Muscle layer of colon (tissue), 2 donors: ENCODE results near the gene MEF2C.

Experiments
- H3K27ac ChIP-seq: one replicate; pipeline ENCODE4 v1.7.0; 2013; ENCODE audit warnings: low read depth, mild to moderate bottlenecking, low read length, moderate library complexity
- H3K27me3 ChIP-seq, 2 donors: one replicate each; pipeline ENCODE4 v1.7.0; 2013; ENCODE audit warnings: low read length in 2 of 2, mild to moderate bottlenecking in 2 of 2; ENCODE audit not compliant: insufficient read depth in 2 of 2, control insufficient read depth in 1 of 2
- H3K36me3 ChIP-seq: one replicate; pipeline ENCODE4 v1.7.0; 2013; ENCODE audit warnings: mild to moderate bottlenecking, low read length; ENCODE audit not compliant: insufficient read depth
- H3K4me1 ChIP-seq: one replicate; pipeline ENCODE4 v1.7.0; 2013; ENCODE audit warnings: mild to moderate bottlenecking, low read length; ENCODE audit not compliant: insufficient read depth
- H3K4me3 ChIP-seq, 2 donors: one replicate each; pipeline ENCODE4 v1.7.0; 2013; ENCODE audit warnings: low read length in 2 of 2, low read depth in 1 of 2, mild to moderate bottlenecking in 1 of 2, moderate library complexity in 1 of 2
- H3K9ac ChIP-seq: one replicate; pipeline ENCODE4 v1.7.0; 2013; ENCODE audit warnings: low read length
- H3K9me3 ChIP-seq: one replicate; pipeline ENCODE4 v1.7.0; 2013; ENCODE audit warnings: mild to moderate bottlenecking, low read length
- donor health status: abdominal sarcoma.
- donor health status: Adenocarcinoma of cecum.

MEF2C gene

GRCh38 chr5:88682881-88683361 is 200.1 kb downstream of the MEF2C start:
- H3K4me1 ChIP-seq = peaks cover 4% of the 10 kb centered on the region
- no peaks in the 10 kb centered on the region for H3K36me3 ChIP-seq
- no peaks in the 10 kb centered on the region for H3K9me3 ChIP-seq
- peaks cover 90 to 94% of the 10 kb centered on the region in 2 donors for H3K27me3 ChIP-seq
- H3K4me3 ChIP-seq = no peak overlapping the region
- no peak overlapping the region for H3K27ac ChIP-seq
- H3K9ac ChIP-seq = no peak overlapping the region

- Histone ChIP-seq H3K9ac (no peak overlapping the region), H3K4me3 (no peak overlapping the region), H3K36me3 (no peaks in the 10 kb centered on the region), H3K4me1 (peaks cover 4% of the 10 kb centered on the region), H3K9me3 (no peaks in the 10 kb centered on the region), H3K27ac (no peak overlapping the region), H3K27me3 (peaks cover 90 to 94% of the 10 kb centered on the region in 2 donors)
Measured at GRCh38 chr5:88682131-88682530, 200.9 kb downstream of the MEF2C start.

GRCh38 chr5:88681211-88681803 is 201.7 kb downstream of the MEF2C start:
- peaks cover 4% of the 10 kb centered on the region for H3K4me1 ChIP-seq
- no peaks in the 10 kb centered on the region for H3K36me3 ChIP-seq
- H3K9me3 ChIP-seq = no peaks in the 10 kb centered on the region
- no peak overlapping the region for H3K9ac ChIP-seq
- peaks cover 88 to 94% of the 10 kb centered on the region in 2 donors for H3K27me3 ChIP-seq
- no peak overlapping the region for H3K4me3 ChIP-seq
- H3K27ac ChIP-seq = no peak overlapping the region

- Histone ChIP-seq H3K27ac (no peak overlapping the region), H3K4me1 (peaks cover 8% of the 10 kb centered on the region), H3K9ac (no peak overlapping the region), H3K36me3 (no peaks in the 10 kb centered on the region), H3K4me3 (peak overlapping the region; percentile 2 to 38), H3K9me3 (no peaks in the 10 kb centered on the region), H3K27me3 (peaks cover 86 to 92% of the 10 kb centered on the region in 2 donors)
Measured at GRCh38 chr5:88680253-88681132, 202.5 kb downstream of the MEF2C start.

- Histone ChIP-seq H3K4me1 (peaks cover 17% of the 10 kb centered on the region), H3K4me3 (no peak overlapping the region), H3K9ac (no peak overlapping the region), H3K27ac (no peak overlapping the region), H3K36me3 (no peaks in the 10 kb centered on the region), H3K27me3 (peaks cover 84 to 92% of the 10 kb centered on the region in 2 donors), H3K9me3 (no peaks in the 10 kb centered on the region)
Measured at GRCh38 chr5:88679638-88680037, 203.3 kb downstream of the MEF2C start.

GRCh38 chr5:88678770-88679381 is 204.1 kb downstream of the MEF2C start:
- H3K27ac ChIP-seq = no peak overlapping the region
- no peak overlapping the region for H3K4me3 ChIP-seq
- H3K9ac ChIP-seq = no peak overlapping the region
- no peaks in the 10 kb centered on the region for H3K9me3 ChIP-seq
- H3K27me3 ChIP-seq = peaks cover 82 to 92% of the 10 kb centered on the region in 2 donors
- H3K4me1 ChIP-seq = peaks cover 21% of the 10 kb centered on the region
- no peaks in the 10 kb centered on the region for H3K36me3 ChIP-seq

GRCh38 chr5:88677943-88678769 is 204.8 kb downstream of the MEF2C start:
- Histone ChIP-seq H3K36me3 (no peaks in the 10 kb centered on the region), H3K4me3 (no peak overlapping the region), H3K4me1 (peaks cover 21% of the 10 kb centered on the region), H3K9me3 (no peaks in the 10 kb centered on the region), H3K9ac (no peak overlapping the region), H3K27ac (no peak overlapping the region), H3K27me3 (peaks cover 82 to 92% of the 10 kb centered on the region in 2 donors)

GRCh38 chr5:88677376-88677895 is 205.5 kb downstream of the MEF2C start:
- no peak overlapping the region for H3K9ac ChIP-seq
- no peak overlapping the region for H3K27ac ChIP-seq
- H3K9me3 ChIP-seq = peaks cover 3% of the 10 kb centered on the region
- no peaks in the 10 kb centered on the region for H3K36me3 ChIP-seq
- no peak overlapping the region for H3K4me3 ChIP-seq
- H3K27me3 ChIP-seq = peaks cover 82 to 92% of the 10 kb centered on the region in 2 donors
- peaks cover 21% of the 10 kb centered on the region for H3K4me1 ChIP-seq

GRCh38 chr5:88676637-88677375 is 206.2 kb downstream of the MEF2C start:
- Histone ChIP-seq H3K4me1 (peaks cover 21% of the 10 kb centered on the region), H3K4me3 (no peak overlapping the region), H3K27ac (no peak overlapping the region), H3K36me3 (no peaks in the 10 kb centered on the region), H3K27me3 (peaks cover 85 to 94% of the 10 kb centered on the region in 2 donors), H3K9ac (no peak overlapping the region), H3K9me3 (peaks cover 5% of the 10 kb centered on the region)
